NCI-H2227 (cell line): Measurements from ENCODE around the gene ZP1.
"Not testable (repeated sequence)": the region's sequence is repeated elsewhere in the genome, so short reads cannot be mapped to it uniquely, and the experiment has no call there.

Experiments used
- DNase-seq: peaks from one replicate; lab custom pipeline; 2025; ENCODE audit not compliant: unreplicated experiment; lab: John Stamatoyannopoulos, UW

The ZP1 gene

DNA sequence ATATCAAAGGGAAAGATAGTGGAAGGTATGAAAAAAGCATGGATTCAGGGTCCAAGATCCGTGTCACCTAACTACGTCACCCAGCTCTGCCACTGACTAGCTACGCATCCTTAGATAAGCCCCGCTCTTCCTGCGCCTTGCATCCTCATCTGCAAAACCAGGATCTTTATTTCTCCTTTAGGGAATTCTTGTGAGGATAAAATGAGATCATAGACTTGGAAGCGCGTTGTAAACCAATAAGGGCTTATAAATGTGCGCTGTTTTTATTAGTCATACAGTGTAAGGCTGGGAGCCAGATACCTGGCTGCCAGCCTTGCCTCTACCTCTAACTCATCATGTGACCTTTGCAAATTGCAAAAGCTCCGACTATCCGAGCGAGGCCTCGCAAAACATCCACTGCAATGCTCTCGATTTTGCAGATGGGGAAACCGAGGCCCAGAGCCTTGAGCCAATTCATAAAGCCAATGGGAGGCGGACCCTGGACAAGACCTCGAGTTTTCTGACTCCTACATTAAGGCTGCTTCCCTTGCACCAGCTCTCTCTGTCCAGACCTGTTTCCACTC is 38.3 kb downstream of the ZP1 start:
- peak; percentile 56 for DNase-seq

DNA sequence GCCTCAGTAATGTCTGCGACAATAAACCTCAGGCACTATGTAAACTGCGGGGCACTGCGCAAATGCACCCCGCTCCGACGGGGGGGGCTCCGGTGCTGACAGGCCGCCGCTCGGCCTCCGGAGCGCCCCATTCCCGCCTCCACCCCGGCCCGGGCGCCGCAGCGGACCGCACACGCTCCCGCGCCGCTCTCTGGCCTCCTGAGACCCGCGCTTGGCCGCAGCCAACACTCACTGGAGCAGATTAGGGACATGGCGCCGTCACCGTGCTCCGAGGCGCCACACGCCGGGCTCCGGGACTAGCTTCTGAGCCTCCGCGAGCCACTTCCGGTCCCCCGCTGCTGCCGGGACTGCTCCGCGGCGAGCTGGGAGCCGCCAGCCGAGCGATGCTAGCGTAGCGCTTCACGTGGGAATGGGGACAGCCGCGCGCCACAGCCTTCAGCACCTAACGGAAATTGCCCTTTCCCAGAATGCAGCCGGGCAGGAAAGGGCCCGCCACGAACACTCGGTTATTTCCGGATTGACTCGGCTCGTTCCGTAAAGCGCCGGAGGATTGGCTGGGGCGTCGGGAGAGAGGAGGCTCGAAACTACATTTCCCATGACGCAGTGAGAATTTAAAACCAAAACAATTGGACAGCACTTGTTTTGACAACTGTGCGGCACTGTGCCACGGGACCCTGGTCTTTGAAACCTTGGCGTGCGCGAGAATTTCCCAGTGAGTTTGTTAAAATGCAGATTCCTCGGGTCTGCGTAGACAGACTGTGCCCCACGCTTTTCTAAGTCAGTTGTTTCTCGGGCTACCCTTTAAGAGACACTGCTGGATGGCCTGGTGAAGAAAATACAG is 39.0 kb downstream of the ZP1 start, which contains the start of gene PRPF19:
PRPF19 (minus strand) TSS at position 454 of the 841 bp plus-strand sequence; CDS start at position 251, 203 bp downstream.
- peak; percentile 99 for DNase-seq

DNA sequence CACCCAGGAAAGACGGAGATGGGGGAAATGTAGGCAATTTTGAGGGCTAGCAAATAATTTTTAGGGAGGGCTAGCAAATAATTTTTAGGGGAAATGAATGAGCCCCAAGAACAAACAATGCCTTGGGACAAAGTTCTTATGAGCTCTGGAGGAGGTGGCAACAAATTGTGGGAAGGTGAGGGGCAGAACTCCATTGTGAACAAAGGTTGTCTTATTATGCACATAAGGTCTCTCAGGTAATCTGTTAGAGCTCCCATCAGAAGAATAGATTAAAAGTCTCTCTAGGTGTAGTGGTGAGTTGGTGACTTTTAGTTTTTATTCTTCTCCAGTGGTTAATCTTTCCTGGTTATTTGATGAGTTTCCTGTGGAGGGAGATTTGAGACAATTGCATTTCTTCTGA is 41.5 kb downstream of the ZP1 start:
- DNase-seq, result no peak

GRCh38 chr11:60909680-60910280 is 42.4 kb downstream of the ZP1 start:
- not testable (repeated sequence) for DNase-seq

DNA sequence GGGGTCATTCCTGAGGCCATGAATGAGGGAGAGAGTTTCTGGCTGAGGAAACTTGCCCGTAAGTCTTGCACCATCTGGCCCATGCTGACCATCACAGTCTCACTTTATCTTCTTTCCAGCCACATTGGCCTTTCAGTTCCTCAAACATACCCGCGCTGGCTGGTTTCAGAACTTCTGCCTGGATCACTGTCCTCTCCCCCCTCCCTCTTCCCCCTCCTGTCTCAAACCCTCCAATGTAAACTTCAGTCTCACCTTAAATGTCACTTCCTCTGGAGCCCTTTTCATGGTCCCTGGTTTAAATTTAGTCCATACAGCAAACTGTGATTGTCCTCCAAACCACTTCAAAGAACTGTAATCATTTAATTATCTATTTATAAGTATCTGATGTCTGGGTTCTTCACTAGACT is 42.9 kb downstream of the ZP1 start:
- no peak for DNase-seq

DNA sequence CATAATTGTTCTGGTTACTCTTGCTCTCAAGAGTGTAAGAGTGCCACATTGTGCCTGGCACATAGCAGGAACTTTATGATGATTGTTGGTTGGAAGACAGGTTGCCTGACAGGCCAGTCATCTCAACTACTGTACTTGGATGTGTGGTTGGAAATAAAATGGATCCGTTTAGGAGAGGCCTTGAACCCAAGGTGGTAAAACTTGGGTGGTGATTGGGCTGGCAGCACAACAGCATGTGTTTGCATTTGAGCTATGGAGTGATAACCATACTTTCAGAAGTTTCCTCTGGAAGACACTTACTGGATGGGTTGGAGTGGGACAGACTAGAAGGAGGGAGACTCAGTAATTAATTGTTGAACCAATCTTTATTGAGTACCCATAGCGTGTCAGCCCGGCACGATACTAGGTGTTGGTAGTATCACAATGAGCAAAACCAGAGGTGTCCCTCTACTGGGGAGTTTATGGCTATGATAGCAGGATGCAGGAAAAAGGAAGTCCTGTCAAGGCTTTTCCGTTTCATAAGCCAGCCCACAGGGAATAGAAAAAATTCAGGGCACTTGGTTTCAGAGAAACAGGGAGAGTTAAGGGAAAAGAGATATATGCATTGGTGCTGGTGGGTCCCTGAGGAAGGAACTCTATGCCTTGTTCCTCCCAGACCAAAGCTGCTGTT is 43.5 kb downstream of the ZP1 start:
- DNase-seq, result no peak

- peak; percentile 59 for DNase-seq
These were observed 45.0 kb downstream of the ZP1 start for GRCh38 chr11:60912223-60912850.

- DNase-seq, result peak; percentile 25
These were observed 45.6 kb downstream of the ZP1 start for GRCh38 chr11:60912851-60913528.

GRCh38 chr11:60913793-60914632 is 46.7 kb downstream of the ZP1 start, which contains the start of gene TMEM109:
TMEM109 (plus strand) TSS chr11:60914158; CDS start chr11:60919694, 5,536 bp downstream.
- peak; percentile 92 for DNase-seq

GRCh38 chr11:60914633-60915247 is 47.4 kb downstream of the ZP1 start:
- DNase-seq, result peak; percentile 44

GRCh38 chr11:60915248-60915914 is 48.0 kb downstream of the ZP1 start:
- peak; percentile 23 for DNase-seq

- no peak for DNase-seq
These were observed 49.4 kb downstream of the ZP1 start for GRCh38 chr11:60916669-60917206.

- DNase-seq, result no peak
These were observed 49.9 kb downstream of the ZP1 start for GRCh38 chr11:60917267-60917666.

DNA sequence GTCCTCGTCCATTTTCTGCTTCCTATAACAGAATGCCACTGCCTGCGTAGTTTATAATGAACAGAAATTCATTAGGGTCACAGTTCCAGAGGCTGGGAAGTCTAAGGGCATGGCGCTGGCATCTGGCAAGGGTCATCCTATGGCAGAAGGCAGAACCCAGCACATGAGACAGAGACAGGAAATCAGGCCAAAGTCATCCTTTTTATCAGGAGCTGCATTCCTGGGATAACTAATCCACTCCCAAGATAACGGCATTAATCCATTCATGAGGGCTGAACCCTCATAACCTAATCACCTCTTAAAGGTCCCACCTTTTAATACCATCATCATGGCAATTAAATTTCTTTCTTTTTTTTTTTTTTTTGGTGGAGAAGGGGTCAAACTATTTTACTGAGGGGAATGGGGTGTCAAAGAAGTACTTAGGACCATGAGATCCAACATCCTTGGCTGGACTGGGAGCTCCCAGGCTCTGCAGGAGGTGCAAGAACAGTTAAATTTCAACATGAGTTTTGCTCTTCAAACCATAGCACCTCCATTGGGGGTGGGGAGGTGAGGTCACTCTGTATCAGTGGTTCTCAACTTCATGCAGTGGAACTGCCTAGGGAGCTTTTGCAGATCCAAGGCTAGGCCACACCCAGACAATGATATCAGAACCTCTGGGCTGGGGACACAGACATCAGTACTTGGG is 51.1 kb downstream of the ZP1 start:
- DNase-seq, result no peak

DNA sequence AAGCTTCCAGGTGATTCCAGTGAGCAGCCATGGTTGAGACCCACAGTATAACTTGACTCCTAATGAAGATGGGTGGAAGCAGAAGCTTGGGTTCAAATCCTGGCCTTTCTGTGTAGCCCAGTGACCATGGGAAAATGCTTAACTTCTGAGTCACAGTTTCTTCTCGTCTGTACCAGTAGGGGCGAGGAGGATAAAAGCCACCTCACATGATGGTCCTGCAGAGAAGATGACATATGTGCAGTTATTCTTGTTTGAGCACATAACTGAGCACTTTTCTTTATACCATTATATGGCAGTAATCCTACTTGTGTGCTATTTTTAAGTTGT is 51.6 kb downstream of the ZP1 start:
- DNase-seq, result no peak

GRCh38 chr11:60919320-60919719 is 52.0 kb downstream of the ZP1 start:
- DNase-seq, result no peak

DNA sequence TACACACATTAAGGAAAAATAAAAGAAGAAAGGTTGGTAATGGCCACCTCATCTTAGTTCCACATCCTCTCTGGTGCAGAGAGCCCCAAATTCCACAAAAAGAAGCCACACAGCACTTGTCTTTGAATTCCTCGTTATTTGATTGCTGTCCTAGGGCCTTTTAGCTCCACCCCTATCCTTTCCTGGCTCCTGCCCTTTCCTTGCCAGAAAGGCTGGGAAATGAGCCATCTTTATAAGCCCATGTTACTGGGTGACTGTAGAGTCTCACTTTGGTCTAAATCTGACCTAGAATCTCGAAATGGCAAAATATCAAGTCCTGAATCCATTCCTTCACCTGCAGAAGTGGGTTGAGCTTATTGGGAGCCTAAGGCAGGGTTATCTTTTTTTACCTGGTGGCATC is 52.6 kb downstream of the ZP1 start:
- no peak for DNase-seq

DNA sequence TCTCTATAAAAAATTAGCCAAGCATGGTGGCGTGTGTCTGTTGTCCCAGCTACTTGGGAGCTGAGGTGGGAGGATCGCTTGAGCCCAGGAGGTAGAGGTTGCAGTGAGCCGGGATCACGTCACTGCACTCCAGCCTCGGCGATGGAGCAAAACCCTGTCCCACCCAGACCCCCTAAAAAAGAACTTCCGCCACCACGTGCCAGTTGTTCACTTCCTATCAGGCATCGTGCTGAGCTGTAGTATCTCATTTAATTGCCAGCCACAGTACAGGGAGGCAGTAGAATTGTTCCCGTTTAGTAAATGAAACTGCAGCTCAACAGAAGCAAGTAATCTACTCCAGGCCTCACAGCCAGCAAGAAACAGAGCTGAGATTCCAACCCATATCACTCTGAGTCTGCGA is 53.9 kb downstream of the ZP1 start:
- no peak for DNase-seq
